ENCODE measurements around the gene PRDM16.

PRDM16 gene

GRCh38 chr1:3383679-3384078 lies 314.7 kb downstream of the PRDM16 start:
- H3K36me3 Mint-ChIP-seq (ENCODE audit: low read depth), result no peaks in the 10 kb centered on the region
- H3K4me1 Mint-ChIP-seq (ENCODE audit: low read depth), result no peaks in the 10 kb centered on the region
- intact Hi-C loops (cut with micrococcal nuclease), result no loop called here
- no peak overlapping the region for H3K27ac Mint-ChIP-seq
- H3K4me3 Mint-ChIP-seq, result no peak overlapping the region
- no peaks in the 10 kb centered on the region for H3K27me3 Mint-ChIP-seq
- H3K9me3 Mint-ChIP-seq, result no peaks in the 10 kb centered on the region

DNA sequence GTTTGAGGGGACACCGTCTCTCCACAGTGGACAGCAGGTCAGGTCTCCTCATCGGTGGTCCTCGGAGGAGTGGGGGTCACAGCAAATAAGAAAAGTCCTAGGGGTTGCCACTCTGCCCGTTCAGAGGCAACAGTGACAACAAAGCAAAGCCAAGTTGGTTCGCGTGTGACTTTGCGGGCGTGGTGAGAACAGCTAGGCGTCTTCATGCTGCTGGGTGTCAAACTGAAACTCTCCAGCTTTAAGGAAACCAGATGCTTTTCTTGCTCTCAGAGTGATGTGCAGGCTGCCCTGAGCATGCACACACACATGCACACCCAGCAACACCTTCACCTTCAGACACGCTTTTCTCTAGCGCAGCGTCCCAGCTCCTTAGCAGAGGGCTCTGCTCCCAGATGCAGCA lies 315.4 kb downstream of the PRDM16 start:
- H3K4me1 Mint-ChIP-seq (ENCODE audit: low read depth), result no peaks in the 10 kb centered on the region
- no peaks in the 10 kb centered on the region for H3K36me3 Mint-ChIP-seq (ENCODE audit: low read depth)
- H3K4me3 Mint-ChIP-seq, result no peak overlapping the region
- H3K27ac Mint-ChIP-seq, result no peak overlapping the region
- H3K9me3 Mint-ChIP-seq, result no peaks in the 10 kb centered on the region
- intact Hi-C loops (cut with micrococcal nuclease), result no loop called here
- H3K27me3 Mint-ChIP-seq, result no peaks in the 10 kb centered on the region

DNA sequence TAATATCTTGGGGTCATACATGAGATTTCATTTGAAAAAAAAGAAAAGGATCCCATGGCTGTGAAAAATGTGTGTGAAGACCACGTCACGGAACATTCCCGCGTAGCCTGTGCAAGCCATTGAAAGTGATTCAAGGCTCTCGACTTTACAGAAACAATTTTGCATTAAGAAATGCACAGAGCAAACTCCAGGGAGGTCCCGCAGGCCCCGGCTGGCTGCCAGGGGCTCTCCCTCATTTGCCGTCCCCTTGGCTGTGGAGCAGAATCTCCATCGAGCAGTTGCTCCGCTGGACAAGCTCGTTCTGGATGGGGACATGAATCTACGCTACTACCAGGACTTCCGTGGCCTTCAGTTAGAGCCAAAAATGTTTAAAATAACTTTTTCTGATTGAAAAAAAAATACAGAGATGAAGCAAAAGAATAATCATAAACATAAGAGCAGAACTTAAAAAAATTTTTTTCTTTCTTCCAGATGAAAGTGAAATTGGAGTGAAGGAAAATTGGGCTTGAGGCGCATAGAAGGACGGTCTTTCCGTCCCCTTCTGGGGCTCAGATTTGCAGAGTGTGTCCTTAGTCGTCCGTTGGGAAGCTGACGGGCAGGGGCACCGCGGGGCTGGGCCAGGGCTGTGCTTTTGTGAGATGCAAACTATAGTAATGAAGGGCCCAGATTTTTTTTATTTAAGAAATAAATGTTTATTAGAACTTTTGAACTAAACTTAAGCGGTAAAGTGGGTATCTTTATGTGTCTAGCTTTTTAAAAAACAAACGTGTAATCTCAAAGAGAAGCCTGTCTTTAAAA lies 317.4 kb downstream of the PRDM16 start:
- intact Hi-C loops (cut with micrococcal nuclease), result no loop called here
- H3K36me3 Mint-ChIP-seq (ENCODE audit: low read depth), result no peaks in the 10 kb centered on the region
- no peaks in the 10 kb centered on the region for H3K9me3 Mint-ChIP-seq
- peaks cover 3% of the 10 kb centered on the region for H3K27me3 Mint-ChIP-seq
- no peak overlapping the region for H3K4me3 Mint-ChIP-seq
- no peak overlapping the region for H3K27ac Mint-ChIP-seq
- no peaks in the 10 kb centered on the region for H3K4me1 Mint-ChIP-seq (ENCODE audit: low read depth)

DNA sequence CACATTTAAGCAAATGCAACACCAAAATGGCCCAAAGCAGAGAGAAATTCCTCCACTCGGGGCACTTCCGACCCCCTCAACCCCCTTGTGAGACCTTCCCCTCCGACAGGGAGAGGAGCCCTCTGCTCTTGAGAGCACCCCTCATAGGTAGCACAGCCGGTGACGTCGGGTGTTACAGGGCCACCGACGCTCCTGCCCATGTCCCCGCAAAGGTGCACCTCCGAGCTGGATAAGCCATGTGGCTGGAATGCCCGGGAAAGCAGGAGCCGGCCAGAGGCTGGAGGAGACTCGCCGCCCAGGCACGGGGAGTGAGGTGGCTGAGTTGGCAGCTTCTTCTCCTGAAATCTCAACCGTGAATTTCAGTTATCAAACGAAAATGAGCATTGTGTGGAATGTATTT lies 318.4 kb downstream of the PRDM16 start:
- no peaks in the 10 kb centered on the region for H3K4me1 Mint-ChIP-seq (ENCODE audit: low read depth)
- intact Hi-C loops (cut with micrococcal nuclease), result no loop called here
- H3K36me3 Mint-ChIP-seq (ENCODE audit: low read depth), result no peaks in the 10 kb centered on the region
- no peak overlapping the region for H3K4me3 Mint-ChIP-seq
- peaks cover 12% of the 10 kb centered on the region for H3K27me3 Mint-ChIP-seq
- no peaks in the 10 kb centered on the region for H3K9me3 Mint-ChIP-seq
- no peak overlapping the region for H3K27ac Mint-ChIP-seq

GRCh38 chr1:3389093-3389833 lies 320.3 kb downstream of the PRDM16 start:
- Mint-ChIP-seq H3K9me3 (no peaks in the 10 kb centered on the region), H3K4me1 (ENCODE audit: low read depth) (no peaks in the 10 kb centered on the region), H3K27ac (no peak overlapping the region), H3K4me3 (no peak overlapping the region), H3K27me3 (peaks cover 28% of the 10 kb centered on the region), H3K36me3 (ENCODE audit: low read depth) (no peaks in the 10 kb centered on the region)
- intact Hi-C loops (cut with micrococcal nuclease), result no loop called here

GRCh38 chr1:3390291-3390690 lies 321.3 kb downstream of the PRDM16 start:
- Mint-ChIP-seq H3K36me3 (ENCODE audit: low read depth) (no peaks in the 10 kb centered on the region), H3K27me3 (peaks cover 38% of the 10 kb centered on the region), H3K27ac (no peak overlapping the region), H3K9me3 (no peaks in the 10 kb centered on the region), H3K4me1 (ENCODE audit: low read depth) (no peaks in the 10 kb centered on the region), H3K4me3 (no peak overlapping the region)
- intact Hi-C loops (cut with micrococcal nuclease), result no loop called here

- no peaks in the 10 kb centered on the region for H3K4me1 Mint-ChIP-seq (ENCODE audit: low read depth)
- no peaks in the 10 kb centered on the region for H3K9me3 Mint-ChIP-seq
- intact Hi-C loops (cut with micrococcal nuclease), result no loop called here
- H3K27ac Mint-ChIP-seq, result no peak overlapping the region
- peaks cover 45% of the 10 kb centered on the region for H3K27me3 Mint-ChIP-seq
- H3K4me3 Mint-ChIP-seq, result no peak overlapping the region
- no peaks in the 10 kb centered on the region for H3K36me3 Mint-ChIP-seq (ENCODE audit: low read depth)
These were observed 322.7 kb downstream of the PRDM16 start for GRCh38 chr1:3391711-3392110.

GRCh38 chr1:3393024-3393986 lies 324.3 kb downstream of the PRDM16 start:
- Mint-ChIP-seq H3K36me3 (ENCODE audit: low read depth) (no peaks in the 10 kb centered on the region), H3K4me1 (ENCODE audit: low read depth) (no peaks in the 10 kb centered on the region), H3K9me3 (no peaks in the 10 kb centered on the region), H3K27ac (no peak overlapping the region), H3K27me3 (peaks cover 51% of the 10 kb centered on the region), H3K4me3 (no peak overlapping the region)
- intact Hi-C loops (cut with micrococcal nuclease), result no loop called here

DNA sequence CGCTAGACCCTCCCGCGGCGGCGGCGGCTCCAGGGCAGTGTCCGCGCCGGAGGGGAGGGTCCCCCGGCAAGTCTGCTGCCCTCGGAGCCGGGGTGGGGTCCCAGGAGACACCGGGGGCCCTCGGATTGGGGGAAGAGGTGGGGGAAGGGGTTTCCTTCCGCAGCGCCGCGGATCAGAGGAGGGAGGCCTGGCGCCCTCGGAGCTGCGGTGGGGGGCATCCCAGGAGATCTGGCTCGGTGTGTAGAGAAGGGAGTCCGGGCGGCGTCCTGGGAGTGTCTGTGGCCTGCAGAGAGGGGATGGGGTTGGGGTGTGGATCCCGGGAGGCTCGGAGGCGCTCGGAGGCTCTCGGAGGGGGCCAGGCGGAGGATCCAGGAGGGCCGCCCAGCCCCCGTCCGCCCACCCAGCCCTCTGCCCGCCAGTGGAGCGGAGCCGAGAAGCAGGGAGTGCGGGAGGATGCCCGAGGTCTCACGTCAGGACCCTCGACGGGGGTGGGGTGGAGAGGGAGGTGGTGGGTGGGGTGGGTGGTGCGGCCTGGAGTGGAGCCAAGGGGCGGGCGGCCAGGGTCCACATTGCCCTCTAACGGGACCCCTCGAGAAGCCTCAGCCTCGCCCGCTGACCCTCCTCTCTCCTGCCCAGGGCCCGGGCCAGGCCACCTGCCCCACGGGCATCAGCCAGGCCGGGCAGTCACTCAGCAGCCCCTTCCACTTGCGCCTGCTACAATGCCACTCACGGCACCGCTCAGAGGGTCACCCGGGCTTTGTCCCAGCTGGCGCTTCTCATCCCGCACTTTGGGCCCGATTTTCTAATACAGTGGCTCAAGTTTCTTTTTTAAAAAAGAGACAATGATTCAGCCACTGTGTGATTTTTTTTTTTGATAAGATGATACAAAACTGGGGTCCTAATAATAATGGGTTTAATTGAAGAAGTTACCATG lies 325.3 kb downstream of the PRDM16 start:
- Mint-ChIP-seq H3K27ac (no peak overlapping the region), H3K27me3 (peaks cover 52% of the 10 kb centered on the region), H3K36me3 (ENCODE audit: low read depth) (no peaks in the 10 kb centered on the region), H3K9me3 (no peaks in the 10 kb centered on the region), H3K4me3 (no peak overlapping the region), H3K4me1 (ENCODE audit: low read depth) (no peaks in the 10 kb centered on the region)
- intact Hi-C loops (cut with micrococcal nuclease), result no loop called here

- peaks cover 48% of the 10 kb centered on the region for H3K27me3 Mint-ChIP-seq
- H3K36me3 Mint-ChIP-seq (ENCODE audit: low read depth), result no peaks in the 10 kb centered on the region
- H3K4me3 Mint-ChIP-seq, result no peak overlapping the region
- intact Hi-C loops (cut with micrococcal nuclease), result no loop called here
- no peaks in the 10 kb centered on the region for H3K4me1 Mint-ChIP-seq (ENCODE audit: low read depth)
- H3K27ac Mint-ChIP-seq, result no peak overlapping the region
- H3K9me3 Mint-ChIP-seq, result no peaks in the 10 kb centered on the region
These were observed 327.4 kb downstream of the PRDM16 start for GRCh38 chr1:3396411-3396810.

- Mint-ChIP-seq H3K27ac (no peak overlapping the region), H3K4me1 (ENCODE audit: low read depth) (no peaks in the 10 kb centered on the region), H3K4me3 (no peak overlapping the region), H3K36me3 (ENCODE audit: low read depth) (no peaks in the 10 kb centered on the region), H3K27me3 (peaks cover 40% of the 10 kb centered on the region), H3K9me3 (no peaks in the 10 kb centered on the region)
- intact Hi-C loops (cut with micrococcal nuclease), result no loop called here
These were observed 328.3 kb downstream of the PRDM16 start for GRCh38 chr1:3397311-3397710.

DNA sequence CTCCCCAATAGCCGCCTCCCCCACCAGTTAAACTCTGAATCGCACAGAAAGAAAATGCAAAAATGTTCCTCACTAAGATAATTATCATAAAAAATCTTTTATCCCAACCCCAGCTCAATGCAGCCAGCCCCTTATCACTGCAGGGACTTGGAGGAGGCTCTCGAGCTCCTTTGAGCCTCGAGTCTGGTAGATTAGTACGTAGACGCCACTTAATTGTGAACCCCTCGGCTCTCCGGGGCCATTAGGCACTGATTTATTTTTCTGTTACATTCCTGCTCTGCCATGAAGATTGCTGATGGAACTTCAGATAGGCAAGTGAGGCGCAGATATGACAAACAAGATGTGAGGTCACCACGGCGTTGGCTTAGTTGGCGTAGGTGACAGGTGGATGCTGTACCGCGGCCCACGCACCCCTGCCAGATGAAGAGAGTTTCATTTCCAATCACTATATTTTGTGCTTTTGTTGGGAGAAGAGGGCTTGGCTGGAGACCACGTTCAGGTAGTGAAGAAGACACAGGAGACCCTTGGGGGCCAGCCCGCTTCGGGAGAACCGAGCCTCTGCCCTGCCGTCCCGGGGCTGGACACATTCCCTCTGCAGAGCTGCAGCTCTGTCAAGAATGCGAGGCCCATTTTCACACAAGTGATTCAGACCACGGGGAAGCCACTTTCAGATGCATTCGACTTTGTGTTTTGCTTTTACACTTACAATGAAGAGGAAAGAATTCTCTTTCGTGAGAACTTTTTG lies 329.6 kb downstream of the PRDM16 start:
- no peaks in the 10 kb centered on the region for H3K4me1 Mint-ChIP-seq (ENCODE audit: low read depth)
- no peaks in the 10 kb centered on the region for H3K36me3 Mint-ChIP-seq (ENCODE audit: low read depth)
- H3K27ac Mint-ChIP-seq, result no peak overlapping the region
- H3K27me3 Mint-ChIP-seq, result peaks cover 28% of the 10 kb centered on the region
- H3K4me3 Mint-ChIP-seq, result no peak overlapping the region
- H3K9me3 Mint-ChIP-seq, result no peaks in the 10 kb centered on the region
- intact Hi-C loops (cut with micrococcal nuclease), result no loop called here

Measured in dendritic cell treated with granulocyte-macrophage colony-stimulating factor and Interleukin-4, amounts not matched to agents 40 ng/mL and 50 ng/mL, for 4 days (primary cell).